KG1 (cell line): Measurements from ENCODE around the gene TBC1D25.

Experiments
- DNase-seq: peaks from one replicate; lab custom pipeline; 2025; lab: John Stamatoyannopoulos, UW

The TBC1D25 gene

DNA sequence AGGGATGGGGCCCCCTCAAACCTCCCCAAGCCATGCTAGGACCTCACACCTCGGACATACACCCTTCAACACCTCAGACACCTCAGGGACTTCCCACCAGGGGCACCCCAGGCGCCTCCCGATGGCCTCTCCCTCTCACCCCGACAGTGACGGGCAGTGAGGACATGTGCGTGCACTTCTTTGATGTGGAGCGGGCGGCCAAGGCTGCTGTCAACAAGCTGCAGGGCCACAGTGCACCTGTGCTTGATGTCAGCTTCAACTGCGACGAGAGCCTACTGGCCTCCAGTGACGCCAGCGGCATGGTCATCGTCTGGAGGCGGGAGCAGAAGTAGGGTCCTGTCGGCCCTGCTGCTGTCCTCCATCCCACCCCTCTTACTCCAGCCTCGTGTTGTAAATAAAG is 65.2 kb downstream of the TBC1D25 start:
- no peak for DNase-seq

DNA sequence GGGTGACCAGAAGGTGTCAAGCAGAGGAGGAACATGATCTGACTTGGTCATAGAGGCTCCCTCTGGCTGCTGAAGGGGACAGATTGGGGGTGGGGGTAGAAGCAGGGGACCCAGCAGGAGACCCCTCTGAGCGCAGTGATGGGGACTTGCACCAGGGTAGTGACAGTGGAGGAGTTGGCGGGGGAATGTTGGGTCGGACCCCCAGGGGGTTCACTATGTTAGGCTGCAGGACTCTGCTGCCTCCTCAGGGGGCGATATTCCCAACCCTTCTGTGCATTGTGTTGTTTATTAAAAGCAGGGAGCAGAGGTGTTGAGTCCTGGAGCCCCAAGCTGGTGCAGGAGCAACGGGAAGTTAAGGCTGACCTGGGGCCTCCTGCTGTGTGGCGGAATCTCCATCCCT is 66.6 kb downstream of the TBC1D25 start:
- no peak for DNase-seq

DNA sequence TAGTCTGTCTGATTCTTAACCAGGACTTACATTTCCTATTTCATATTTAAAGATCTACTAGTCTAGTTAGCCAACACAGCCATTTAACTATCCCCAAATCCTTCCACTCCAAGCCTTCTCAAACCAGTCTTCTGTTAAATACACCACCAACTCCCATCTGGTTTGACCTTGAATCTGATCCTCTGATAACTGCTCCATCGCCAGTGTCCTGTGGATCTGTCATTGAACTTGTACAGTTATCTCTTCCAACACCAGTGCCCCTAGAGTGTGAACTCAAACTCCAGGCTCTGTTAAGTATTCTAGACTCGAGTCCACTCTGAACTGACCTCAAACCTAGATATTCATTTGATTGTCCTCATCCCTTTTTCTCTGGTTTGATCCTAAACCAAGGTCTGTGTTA is 72.2 kb downstream of the TBC1D25 start:
- no peak for DNase-seq
